ENCODE data around the gene DOP1A.
A peak's percentile ranks its signal among the peaks of the same experiment; 100 is the strongest.

Gene DOP1A

GRCh38 chr6:83188501-83188900, 121.0 kb downstream of the DOP1A start:
- TF ChIP-seq ZFX (IDR thresholded peaks at IDR 0.05): no peak
- TF ChIP-seq CTCF (conservative IDR thresholded peaks at IDR 0.05): no peak
- no peak overlapping the region for H3K27ac ChIP-seq

- no peak overlapping the region for H3K27ac ChIP-seq
- TF ChIP-seq ZFX (IDR thresholded peaks at IDR 0.05) (no peak), CTCF (conservative IDR thresholded peaks at IDR 0.05) (no peak)
Observed at GRCh38 chr6:83190626-83191025, 123.2 kb downstream of the DOP1A start.

- peak overlapping the region; percentile 28; the same call in 1 of the 2 replicates for H3K27ac ChIP-seq
Observed at GRCh38 chr6:83191974-83192373, 124.5 kb downstream of the DOP1A start.

GRCh38 chr6:83192456-83192855, 125.0 kb downstream of the DOP1A start:
- TF ChIP-seq CTCF (conservative IDR thresholded peaks at IDR 0.05) (no peak), ZFX (IDR thresholded peaks at IDR 0.05) (no peak)
- H3K27ac ChIP-seq: peak overlapping the region; percentile 94

- peak within 1 kb of the TSS; percentile 94 for H3K27ac ChIP-seq
- TF ChIP-seq CTCF (conservative IDR thresholded peaks at IDR 0.05) (no peak), ZFX (IDR thresholded peaks at IDR 0.05) (peak; percentile 46)
Observed at GRCh38 chr6:83192871-83193746, 125.6 kb downstream of the DOP1A start, which contains the start of the genes PGM3 and RWDD2A. Gene PGM3 (minus strand): TSS chr6:83193265. CDS start chr6:83191012, 2,253 bp downstream. Gene RWDD2A (plus strand): TSS chr6:83193357. CDS start chr6:83194452, 1,095 bp downstream.

GRCh38 chr6:83193747-83194566, 126.5 kb downstream of the DOP1A start:
- peak overlapping the region; percentile 94 for H3K27ac ChIP-seq

More at GRCh38 chr6:83193747-83194566, 126.5 kb downstream of the DOP1A start:
- no peak for TF ChIP-seq CTCF (conservative IDR thresholded peaks at IDR 0.05)
- no peak for TF ChIP-seq ZFX (IDR thresholded peaks at IDR 0.05)
